Gastrocnemius medialis (tissue), 4 donors: ENCODE measurements around the gene KIF5A. TPM values are rescaled to one million over a fixed set of nuclear protein-coding genes. Genes with fewer than 3 reads are reported as not detected.

ENCODE experiments used
- ATAC-seq, 2 donors: fragments of 150-250 bp; one replicate each; pipeline ENCODE4 v1.9.1; 2016
- DNase-seq, 2 donors: peaks; one replicate each; pipeline ENCODE4 v3.0.0-alpha.2; 2019
- H3K27ac ChIP-seq, 4 donors: fragments of 200-600 bp; sonication (generic); 1 replicate in 1 of 4; 2 replicates in 3 of 4; pipeline ENCODE4 v1.5.1; 2016 to 2018; ENCODE audit warnings: mild to moderate bottlenecking in 2 of 4, moderate library complexity in 1 of 4
- H3K27me3 ChIP-seq, 3 donors: fragments of 200-600 bp; sonication (generic) in 2 of 3; 1 replicate in 1 of 3; 2 replicates in 2 of 3; pipeline versions ENCODE4 v1.5.1 to v1.6.0; 2016 to 2019; ENCODE audit warnings: mild to moderate bottlenecking in 1 of 3, moderate library complexity in 1 of 3
- H3K36me3 ChIP-seq, 2 donors: fragments of 200-600 bp; sonication (generic) in 1 of 2; one replicate each; pipeline ENCODE4 v1.5.1; 2017 to 2018
- H3K4me1 ChIP-seq, 2 donors: fragments of 200-600 bp; sonication (generic) in 1 of 2; one replicate each; pipeline ENCODE4 v1.5.1; 2016 to 2017; ENCODE audit warnings: mild to moderate bottlenecking in 2 of 2
- H3K4me3 ChIP-seq, 4 donors: fragments of 200-600 bp; sonication (generic) in 3 of 4; 1 replicate in 1 of 4; 2 replicates in 3 of 4; pipeline ENCODE4 v1.5.1; 2016 to 2019; ENCODE audit warnings: mild to moderate bottlenecking in 2 of 4
- H3K9me3 ChIP-seq, 3 donors: fragments of 200-600 bp; sonication (generic) in 2 of 3; 1 replicate in 1 of 3; 2 replicates in 2 of 3; pipeline ENCODE4 v1.5.1; 2016 to 2019
- CTCF ChIP-seq, 5 experiments: fragments of 450-650 bp in 3 of 5; fragments of 200-600 bp in 2 of 5; sonication (generic) in 2 of 5; IDR thresholded peaks in 4 of 5; conservative IDR thresholded peaks in 1 of 5; 1 replicate in 4 of 5; 2 replicates in 1 of 5; pipeline ENCODE4 v1.5.1; 2016 to 2019; ENCODE audit warnings: antibody characterized with exemption in 5 of 5, mild to moderate bottlenecking in 3 of 5, moderate library complexity in 3 of 5
- POLR2A ChIP-seq, 2 donors: fragments of 450-650 bp; IDR thresholded peaks; one replicate each; pipeline ENCODE4 v1.6.1; 2017; ENCODE audit warnings: antibody characterized with exemption in 2 of 2, mild to moderate bottlenecking in 2 of 2, moderate library complexity in 2 of 2
- in situ Hi-C, 4 donors: fragments of 200-750 bp; cut with MboI; loops; one replicate each; pipeline versions ENCODE4 v1.15.0 to v1.8.0; 2017; ENCODE audit warnings: low sequenced_read_pairs in 4 of 4
- intact Hi-C: fragments of 100-400 bp; cut with DNase I; formaldehyde crosslinking; loops from one replicate; pipeline ENCODE4 v1.15.1; 2023; ENCODE audit warnings: low total_unique reads
- total RNA-seq, 4 donors: library from RNA; depleted of rRNA; stranded (reverse); fragments of >200 nt; gene quantifications; one replicate each; pipeline versions ENCODE4 v1.1.0 to v1.2.3, GENCODE V29; 2016

Gene KIF5A
- total RNA-seq, 4 donors from 2014 or later, result 0.09 to 0.36 TPM; not detected in 2

GRCh38 chr12:57579011-57579410 is 29.2 kb downstream of the KIF5A start:
- TF ChIP-seq POLR2A (IDR thresholded peaks at IDR 0.05) (no peak), CTCF (IDR thresholded peaks at IDR 0.05 in 4 of 5, conservative IDR thresholded peaks at IDR 0.05 in 1 of 5) (no peak)
- H3K36me3 ChIP-seq, result no peaks in the 10 kb centered on the region
- intact Hi-C loops (no loop called here), in situ Hi-C loops (loop anchor here in 1 of 4 donors (10.0 kb wide), 1 partner anchor 46 kb away; no protein-coding TSS in a partner anchor)
- no peaks in the 10 kb centered on the region for H3K27me3 ChIP-seq
- no peaks in the 10 kb centered on the region for H3K9me3 ChIP-seq
- DNase-seq (no peak), ATAC-seq (no peak)
- no peak overlapping the region for H3K4me3 ChIP-seq
- no peaks in the 10 kb centered on the region for H3K4me1 ChIP-seq
- H3K27ac ChIP-seq, result no peak overlapping the region

- no peak for DNase-seq
- Histone ChIP-seq H3K27me3 (no peaks in the 10 kb centered on the region), H3K36me3 (no peaks in the 10 kb centered on the region), H3K9me3 (no peaks in the 10 kb centered on the region), H3K27ac (no peak overlapping the region), H3K4me3 (no peak overlapping the region), H3K4me1 (no peaks in the 10 kb centered on the region)
- intact Hi-C loops, result loop anchor here (10.0 kb wide), 1 partner anchor 325 kb away; no protein-coding TSS in a partner anchor
- in situ Hi-C loops, result loop anchor here in 2 of 4 donors (5.0 to 10.0 kb wide), 2 partner anchors 45 to 47 kb away; no protein-coding TSS in a partner anchor
- no peak for TF ChIP-seq POLR2A (IDR thresholded peaks at IDR 0.05)
- TF ChIP-seq CTCF (IDR thresholded peaks at IDR 0.05 in 4 of 5, conservative IDR thresholded peaks at IDR 0.05 in 1 of 5), result no peak
- no peak for ATAC-seq
Measured at GRCh38 chr12:57579677-57580465, 30.0 kb downstream of the KIF5A start.

GRCh38 chr12:57580466-57580795 is 30.6 kb downstream of the KIF5A start:
- DNase-seq (no peak), ATAC-seq (no peak)
- in situ Hi-C loops, result loop anchor here in 1 of 4 donors (5.0 kb wide), 1 partner anchor 47 kb away; no protein-coding TSS in a partner anchor
- Histone ChIP-seq H3K27ac (no peak overlapping the region), H3K4me3 (no peak overlapping the region), H3K36me3 (no peaks in the 10 kb centered on the region), H3K9me3 (no peaks in the 10 kb centered on the region), H3K27me3 (no peaks in the 10 kb centered on the region), H3K4me1 (no peaks in the 10 kb centered on the region)
- intact Hi-C loops, result loop anchor here (10.0 kb wide), 1 partner anchor 324 kb away; no protein-coding TSS in a partner anchor
- no peak for TF ChIP-seq CTCF (IDR thresholded peaks at IDR 0.05 in 4 of 5, conservative IDR thresholded peaks at IDR 0.05 in 1 of 5)
- TF ChIP-seq POLR2A (IDR thresholded peaks at IDR 0.05), result no peak

- H3K9me3 ChIP-seq, result no peaks in the 10 kb centered on the region
- no peaks in the 10 kb centered on the region for H3K4me1 ChIP-seq
- no peaks in the 10 kb centered on the region for H3K36me3 ChIP-seq
- intact Hi-C loops (loop anchor here (2.0 to 10.0 kb wide), 2 partner anchors 51 to 323 kb away; partner anchors contain the start of gene B4GALNT1), in situ Hi-C loops (loop anchor here in 1 of 4 donors (5.0 kb wide), 1 partner anchor 45 kb away; no protein-coding TSS in a partner anchor)
- no peak for ATAC-seq
- no peaks in the 10 kb centered on the region for H3K27me3 ChIP-seq
- no peak for DNase-seq
- H3K4me3 ChIP-seq, result no peak overlapping the region
- no peak overlapping the region for H3K27ac ChIP-seq
- TF ChIP-seq CTCF (IDR thresholded peaks at IDR 0.05 in 4 of 5, conservative IDR thresholded peaks at IDR 0.05 in 1 of 5) (no peak), POLR2A (IDR thresholded peaks at IDR 0.05) (no peak)
Measured at GRCh38 chr12:57581802-57582201, 32.0 kb downstream of the KIF5A start.
